ENCODE results near the gene FANCE. TPM values are rescaled to one million over a fixed set of nuclear protein-coding genes. Genes with fewer than 3 reads are reported as not detected.

Gene FANCE
- total and polyA plus RNA-seq, 8 donors: 1.7 to 4.0 (median 2.6) TPM

GRCh38 chr6:35439308-35439707 lies 12.8 kb upstream of the FANCE start:
- intact Hi-C loops (cut with DNase I): no loop called here
- WGBS, 2 donors: 46 to 56% methylated on average over 3 of the region's 3 CpGs
- no peak for TF ChIP-seq CTCF (IDR thresholded peaks at IDR 0.05)
- Histone ChIP-seq H3K4me3 (no peak overlapping the region), H3K4me1 (no peaks in the 10 kb centered on the region), H3K27ac (no peak overlapping the region), H3K36me3 (no peaks in the 10 kb centered on the region), H3K9me3 (no peaks in the 10 kb centered on the region), H3K27me3 (no peaks in the 10 kb centered on the region)
- ATAC-seq (no peak), FAIRE-seq (no peak), DNase-seq (no peak)

GRCh38 chr6:35441205-35441604 lies 10.9 kb upstream of the FANCE start:
- H3K9me3 ChIP-seq: no peaks in the 10 kb centered on the region
- 73 to 81% methylated on average over 3 of the region's 3 CpGs for WGBS, 2 donors
- intact Hi-C loops (cut with DNase I): no loop called here
- no peaks in the 10 kb centered on the region for H3K27me3 ChIP-seq
- no peak for TF ChIP-seq CTCF (IDR thresholded peaks at IDR 0.05)
- no peaks in the 10 kb centered on the region for H3K4me1 ChIP-seq
- DNase-seq (peak in 1 of 6 donors; percentile 18), FAIRE-seq (no peak), ATAC-seq (no peak)
- no peaks in the 10 kb centered on the region for H3K36me3 ChIP-seq
- H3K4me3 ChIP-seq: no peak overlapping the region
- H3K27ac ChIP-seq: no peak overlapping the region

GRCh38 chr6:35441642-35442041 lies 10.5 kb upstream of the FANCE start:
- WGBS, 2 donors: 87 to 90% methylated on average over 4 of the region's 4 CpGs
- ATAC-seq: no peak
- Histone ChIP-seq H3K36me3 (no peaks in the 10 kb centered on the region), H3K27me3 (no peaks in the 10 kb centered on the region), H3K9me3 (no peaks in the 10 kb centered on the region), H3K4me3 (no peak overlapping the region), H3K27ac (no peak overlapping the region), H3K4me1 (no peaks in the 10 kb centered on the region)
- DNase-seq: no peak
- intact Hi-C loops (cut with DNase I): no loop called here
- TF ChIP-seq CTCF (IDR thresholded peaks at IDR 0.05): no peak
- FAIRE-seq: no peak

GRCh38 chr6:35442693-35443092 lies 9.4 kb upstream of the FANCE start:
- Histone ChIP-seq H3K36me3 (no peaks in the 10 kb centered on the region), H3K27ac (no peak overlapping the region), H3K27me3 (no peaks in the 10 kb centered on the region), H3K9me3 (no peaks in the 10 kb centered on the region), H3K4me1 (no peaks in the 10 kb centered on the region), H3K4me3 (no peak overlapping the region)
- intact Hi-C loops (cut with DNase I): no loop called here
- ATAC-seq: no peak
- TF ChIP-seq CTCF (IDR thresholded peaks at IDR 0.05): no peak
- no peak for FAIRE-seq
- peak in 1 of 6 donors; percentile 8 for DNase-seq
- 79 to 82% methylated on average over 5 of the region's 5 CpGs for WGBS, 2 donors

GRCh38 chr6:35443341-35444030 lies 8.7 kb upstream of the FANCE start:
- Histone ChIP-seq H3K4me3 (no peak overlapping the region), H3K27me3 (no peaks in the 10 kb centered on the region), H3K9me3 (no peaks in the 10 kb centered on the region), H3K36me3 (no peaks in the 10 kb centered on the region), H3K4me1 (no peaks in the 10 kb centered on the region), H3K27ac (no peak overlapping the region)
- intact Hi-C loops (cut with DNase I): no loop called here
- DNase-seq: peak in 1 of 6 donors; percentile 45
- FAIRE-seq: no peak
- no peak for ATAC-seq
- whole genome bisulfite sequencing, 2 donors: 75 to 92% methylated on average over 9 of the region's 9 CpGs
- TF ChIP-seq CTCF (IDR thresholded peaks at IDR 0.05): no peak
